AG04450 (cell line): ENCODE results near the gene CD55. TPM values are rescaled to one million over a fixed set of nuclear protein-coding genes. Genes with fewer than 3 reads are reported as not detected.

Experiments used
- CTCF ChIA-PET: fragments of 300-600, 350-600 bp; formaldehyde crosslinking; extraction: SDS; loops from one replicate; lab custom pipeline; 2022; ENCODE audit warnings: antibody characterized with exemption, inconsistent platforms; lab: Charles Lee
- POLR2A ChIA-PET: fragments of 350-600 bp; formaldehyde crosslinking; extraction: SDS; loops from one replicate; lab custom pipeline; 2021; ENCODE audit warnings: antibody characterized with exemption, inconsistent platforms; lab: Yijun Ruan, JAX
- DNase-seq: peaks from one replicate; pipeline ENCODE4 v3.0.0-alpha.2; 2011; ENCODE audit warnings: low read depth, low spot score
- H3K27ac ChIP-seq: one replicate; pipeline ENCODE4 v1.5.1; 2012; ENCODE audit warnings: low read depth, low read length, control low read depth
- H3K27me3 ChIP-seq: one replicate; pipeline ENCODE4 v1.6.0; 2012; ENCODE audit warnings: low read length; ENCODE audit not compliant: control insufficient read depth, insufficient read depth
- H3K4me3 ChIP-seq: 2 replicates; pipeline ENCODE4 v1.5.1; 2011; ENCODE audit warnings: mild to moderate bottlenecking, low read depth, low read length, control low read depth
- H3K9me3 ChIP-seq: 2 replicates; pipeline ENCODE4 v1.5.1; 2012; ENCODE audit warnings: low read length; ENCODE audit not compliant: control insufficient read depth, insufficient read depth
- CTCF ChIP-seq: IDR thresholded peaks from 2 replicates; pipeline ENCODE4 v1.5.1; 2011; ENCODE audit warnings: low read depth, low read length, control low read depth, inconsistent platforms
- polyA plus RNA-seq: library from polyadenylated mRNA; depleted of rRNA; stranded (reverse); fragments of >200 nt; gene quantifications from 2 replicates; pipeline ENCODE4 v1.2.3, GENCODE V29; 2011

The CD55 gene
- polyA plus RNA-seq, 1 experiment: 88.3 TPM

- no peak overlapping the region for H3K27ac ChIP-seq
- DNase-seq: peak; percentile 57
- H3K9me3 ChIP-seq: no peaks in the 10 kb centered on the region
- TF ChIP-seq CTCF: no peak
- POLR2A ChIA-PET: interaction anchor here (0.5 kb wide), 1 partner anchor 30 kb away, joined by 4 read pairs; no protein-coding TSS in a partner anchor
- no peak overlapping the region for H3K4me3 ChIP-seq
- CTCF ChIA-PET: no interaction called here
- H3K27me3 ChIP-seq: no peaks in the 10 kb centered on the region
Observed at GRCh38 chr1:207362962-207363860, 41.7 kb downstream of the CD55 start.

- ChIA-PET POLR2A (interaction anchor here (0.5 kb wide), 1 partner anchor 30 kb away, joined by 4 read pairs; no protein-coding TSS in a partner anchor), CTCF (no interaction called here)
- no peak for TF ChIP-seq CTCF
- Histone ChIP-seq H3K27me3 (no peaks in the 10 kb centered on the region), H3K27ac (no peak overlapping the region), H3K9me3 (no peaks in the 10 kb centered on the region), H3K4me3 (no peak overlapping the region)
- DNase-seq: no peak
Observed at GRCh38 chr1:207363871-207364270, 42.4 kb downstream of the CD55 start.

GRCh38 chr1:207364614-207365013 is 43.1 kb downstream of the CD55 start:
- no peak for DNase-seq
- H3K27ac ChIP-seq: no peak overlapping the region
- no peaks in the 10 kb centered on the region for H3K9me3 ChIP-seq
- no peak overlapping the region for H3K4me3 ChIP-seq
- POLR2A ChIA-PET: no interaction called here
- no peak for TF ChIP-seq CTCF
- CTCF ChIA-PET: no interaction called here
- H3K27me3 ChIP-seq: no peaks in the 10 kb centered on the region

- no peak overlapping the region for H3K4me3 ChIP-seq
- H3K27ac ChIP-seq: no peak overlapping the region
- ChIA-PET POLR2A (no interaction called here), CTCF (no interaction called here)
- H3K27me3 ChIP-seq: no peaks in the 10 kb centered on the region
- no peak for TF ChIP-seq CTCF
- no peak for DNase-seq
- H3K9me3 ChIP-seq: no peaks in the 10 kb centered on the region
Observed at GRCh38 chr1:207365063-207365462, 43.6 kb downstream of the CD55 start.

- CTCF ChIA-PET: no interaction called here
- no peak for TF ChIP-seq CTCF
- Histone ChIP-seq H3K4me3 (no peak overlapping the region), H3K27me3 (no peaks in the 10 kb centered on the region), H3K9me3 (no peaks in the 10 kb centered on the region), H3K27ac (no peak overlapping the region)
- POLR2A ChIA-PET: interaction anchor here (0.6 kb wide), 1 partner anchor 45 kb away, joined by 3 read pairs; the partner anchor contains the start of gene CD55
- DNase-seq: peak; percentile 32
Observed at GRCh38 chr1:207366022-207366421, 44.5 kb downstream of the CD55 start.
